HepG2 (cell line): ENCODE data around the gene RNASE11. TPM values are rescaled to one million over a fixed set of nuclear protein-coding genes. Genes with fewer than 3 reads are reported as not detected.

Experiments used
- AHR ChIP-seq: IDR thresholded peaks from 2 replicates; pipeline ENCODE4 v1.6.1; 2018; ENCODE audit warnings: missing genetic modification reagents, missing compliant biosample characterization
- CC2D1A ChIP-seq: sonication (generic); formaldehyde crosslinking; IDR thresholded peaks from 2 replicates; pipeline ENCODE4 v1.8.1; 2023; ENCODE audit warnings: mild to moderate bottlenecking, missing genetic modification reagents
- KLF16 ChIP-seq, 2 experiments: sonication (generic) in 1 of 2; formaldehyde crosslinking in 1 of 2; IDR thresholded peaks; 2 replicates each; pipeline versions ENCODE4 v1.6.1 to v1.8.0; 2016 to 2023; ENCODE audit warnings: missing genetic modification reagents in 2 of 2, missing compliant biosample characterization in 1 of 2
- MZF1 ChIP-seq: sonication (generic); formaldehyde crosslinking; IDR thresholded peaks from 2 replicates; pipeline ENCODE4 v1.8.1; 2023; ENCODE audit warnings: mild to moderate bottlenecking, missing genetic modification reagents, borderline replicate concordance
- NBN ChIP-seq: fragments of 450-650 bp; conservative IDR thresholded peaks from 2 replicates; pipeline ENCODE4 v1.6.1; 2017
- NPAS2 ChIP-seq: sonication (generic); formaldehyde crosslinking; IDR thresholded peaks from 2 replicates; pipeline ENCODE4 v1.8.0; 2022; ENCODE audit warnings: mild to moderate bottlenecking, missing genetic modification reagents, borderline replicate concordance
- PITX1 ChIP-seq: sonication (generic); formaldehyde crosslinking; IDR thresholded peaks from 2 replicates; pipeline ENCODE4 v1.5.1; 2020; ENCODE audit warnings: mild to moderate bottlenecking, missing genetic modification reagents
- REL ChIP-seq: sonication (generic); formaldehyde crosslinking; conservative IDR thresholded peaks from 2 replicates; pipeline ENCODE4 v1.8.0; 2022; ENCODE audit warnings: mild to moderate bottlenecking, missing genetic modification reagents, moderate library complexity
- ZFP90 ChIP-seq: sonication (generic); formaldehyde crosslinking; IDR thresholded peaks from 2 replicates; pipeline ENCODE4 v1.8.0; 2022; ENCODE audit warnings: missing genetic modification reagents, mild to moderate bottlenecking, inconsistent platforms, borderline replicate concordance
- ZMYM4 ChIP-seq: sonication (generic); formaldehyde crosslinking; IDR thresholded peaks from 2 replicates; pipeline ENCODE4 v1.8.1; 2023; ENCODE audit warnings: mild to moderate bottlenecking, missing genetic modification reagents
- ZNF24 ChIP-seq: fragments of 450-650 bp; IDR thresholded peaks from 2 replicates; pipeline ENCODE4 v1.6.1; 2017; ENCODE audit warnings: antibody characterized with exemption, mild to moderate bottlenecking
- ZNF446 ChIP-seq: sonication (generic); formaldehyde crosslinking; IDR thresholded peaks from 2 replicates; pipeline ENCODE4 v1.5.0; 2020; ENCODE audit warnings: mild to moderate bottlenecking, missing genetic modification reagents
- ZNF510 ChIP-seq: sonication (generic); formaldehyde crosslinking; IDR thresholded peaks from 2 replicates; pipeline ENCODE4 v1.4.0; 2020; ENCODE audit warnings: low read depth, mild to moderate bottlenecking, missing genetic modification reagents
- ZNF550 ChIP-seq: sonication (generic); formaldehyde crosslinking; IDR thresholded peaks from 2 replicates; pipeline ENCODE4 v1.4.0; 2020; ENCODE audit warnings: mild to moderate bottlenecking, missing genetic modification reagents, borderline replicate concordance
- ZNF598 ChIP-seq: sonication (generic); formaldehyde crosslinking; IDR thresholded peaks from 2 replicates; pipeline ENCODE4 v1.5.1; 2020; ENCODE audit warnings: mild to moderate bottlenecking, missing genetic modification reagents, borderline replicate concordance
- ZNF614 ChIP-seq: IDR thresholded peaks from 2 replicates; pipeline ENCODE4 v1.6.1; 2018; ENCODE audit warnings: missing biosample characterization, missing genetic modification reagents, inconsistent platforms, borderline replicate concordance
- ZNF839 ChIP-seq: sonication (generic); formaldehyde crosslinking; IDR thresholded peaks from 2 replicates; pipeline ENCODE4 v1.4.0; 2020; ENCODE audit warnings: missing genetic modification reagents, mild to moderate bottlenecking, borderline replicate concordance
- polyA plus RNA-seq, 8 experiments: library from polyadenylated mRNA; depleted of rRNA in 3 of 8; stranded (reverse) in 7 of 8; unstranded in 1 of 8; fragments of >200 nt; fragmentation: Illumina TruSeq in 4 of 8; extraction: Trizol in 4 of 8; gene quantifications; 2 replicates each; pipeline versions ENCODE4 v1.2.1 to v1.2.3, GENCODE V29; 2011 to 2016; ENCODE audit warnings: low read depth in 4 of 8, missing spikeins in 1 of 8, mixed read lengths in 1 of 8; ENCODE audit not compliant: insufficient read depth in 1 of 8
- total RNA-seq, 5 experiments: library from RNA; depleted of rRNA; stranded (reverse); fragments of >200 nt; fragmentation: Illumina TruSeq; extraction: Trizol; gene quantifications; 2 replicates each; pipeline ENCODE4 v1.2.3, GENCODE V29; 2016; ENCODE audit warnings: low read depth in 1 of 5
- TF ChIP-seq, protein P1 (sequence below): sonication (generic); formaldehyde crosslinking; IDR thresholded peaks from 2 replicates; pipeline ENCODE4 v1.5.0; 2020; ENCODE audit warnings: missing genetic modification reagents, mild to moderate bottlenecking, borderline replicate concordance
- TF ChIP-seq, protein P2 (sequence below): sonication (generic); formaldehyde crosslinking; IDR thresholded peaks from 2 replicates; pipeline ENCODE4 v1.4.0; 2020; ENCODE audit warnings: mild to moderate bottlenecking, missing genetic modification reagents, borderline replicate concordance
- TF ChIP-seq, protein P3 (sequence below): sonication (generic); formaldehyde crosslinking; IDR thresholded peaks from 2 replicates; pipeline ENCODE4 v1.4.0; 2020; ENCODE audit warnings: missing genetic modification reagents
- TF ChIP-seq, protein P4 (sequence below): sonication (generic); formaldehyde crosslinking; IDR thresholded peaks from 2 replicates; pipeline ENCODE4 v1.5.1; 2020; ENCODE audit warnings: missing genetic modification reagents, mild to moderate bottlenecking, borderline replicate concordance

The RNASE11 gene
- total and polyA plus RNA-seq, 2 of the 13 experiments (the other 11 are each of a cell fraction or from before 2014, with no cell fraction given), result not detected

DNA sequence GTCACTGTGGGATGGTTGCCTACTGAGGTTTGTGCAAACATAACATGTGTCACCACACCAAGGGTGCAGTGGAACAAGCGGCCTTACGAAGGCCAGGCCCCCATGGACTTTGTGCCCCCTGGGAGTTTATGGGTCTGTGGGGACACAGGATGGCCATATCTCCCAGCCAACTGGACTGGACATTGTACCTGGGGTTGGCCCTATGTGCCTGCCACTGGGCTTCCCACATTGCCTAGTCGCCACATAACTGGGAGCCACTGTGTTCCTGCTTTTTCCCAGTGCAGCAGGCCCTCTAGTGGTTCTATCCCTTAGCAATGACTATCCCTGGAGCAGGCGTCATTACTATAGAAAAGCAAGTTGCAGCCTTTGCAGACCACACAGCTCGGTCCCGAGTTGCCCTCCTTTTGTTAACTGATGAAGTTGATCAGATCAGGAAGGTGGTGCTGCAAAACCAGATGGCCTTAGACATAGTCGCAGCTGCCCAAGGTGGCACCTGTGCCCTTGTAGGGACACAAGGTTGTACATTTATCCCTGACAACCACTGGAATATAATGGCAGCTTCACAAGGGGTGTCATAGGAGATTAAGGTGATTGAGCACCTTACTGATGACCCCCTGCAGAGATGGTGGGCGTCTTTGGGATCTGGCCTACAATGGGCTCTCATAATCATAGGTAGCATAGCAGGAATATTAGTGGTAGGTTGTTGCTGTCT, 18.5 kb upstream of the RNASE11 start (continued):
- TF ChIP-seq MZF1 (no peak), ZNF550 (CRISPR knock-in tag) (no peak), NBN (no peak), CC2D1A (CRISPR knock-in tag) (no peak), KLF16 (CRISPR knock-in tag; IDR thresholded peaks at IDR 0.05) (no peak), AHR (no peak), NPAS2 (CRISPR knock-in tag) (no peak), ZNF839 (no peak), ZNF24 (no peak), ZNF510 (CRISPR knock-in tag) (no peak), REL (CRISPR knock-in tag) (no peak), ZMYM4 (CRISPR knock-in tag) (peak; percentile 91), ZNF446 (no peak), ZFP90 (CRISPR knock-in tag) (peak; percentile 78), ZNF614 (CRISPR knock-in tag) (peak; percentile 25; the same call in 1 of the 2 replicates), PITX1 (CRISPR knock-in tag) (peak; percentile 43; the same call in 1 of the 2 replicates), ZNF598 (CRISPR knock-in tag) (peak; percentile 79; the same call in 1 of the 2 replicates)
- TF ChIP-seq, protein P1, sequence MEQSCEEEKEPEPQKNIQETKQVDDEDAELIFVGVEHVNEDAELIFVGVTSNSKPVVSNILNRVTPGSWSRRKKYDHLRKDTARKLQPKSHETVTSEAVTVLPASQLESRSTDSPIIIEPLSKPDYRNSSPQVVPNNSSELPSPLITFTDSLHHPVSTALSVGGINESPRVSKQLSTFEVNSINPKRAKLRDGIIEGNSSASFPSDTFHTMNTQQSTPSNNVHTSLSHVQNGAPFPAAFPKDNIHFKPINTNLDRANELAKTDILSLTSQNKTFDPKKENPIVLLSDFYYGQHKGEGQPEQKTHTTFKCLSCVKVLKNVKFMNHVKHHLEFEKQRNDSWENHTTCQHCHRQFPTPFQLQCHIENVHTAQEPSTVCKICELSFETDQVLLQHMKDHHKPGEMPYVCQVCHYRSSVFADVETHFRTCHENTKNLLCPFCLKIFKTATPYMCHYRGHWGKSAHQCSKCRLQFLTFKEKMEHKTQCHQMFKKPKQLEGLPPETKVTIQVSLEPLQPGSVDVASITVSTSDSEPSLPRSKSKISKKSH (CRISPR knock-in tag), result peak; percentile 32; the same call in 1 of the 2 replicates
- TF ChIP-seq, protein P2, sequence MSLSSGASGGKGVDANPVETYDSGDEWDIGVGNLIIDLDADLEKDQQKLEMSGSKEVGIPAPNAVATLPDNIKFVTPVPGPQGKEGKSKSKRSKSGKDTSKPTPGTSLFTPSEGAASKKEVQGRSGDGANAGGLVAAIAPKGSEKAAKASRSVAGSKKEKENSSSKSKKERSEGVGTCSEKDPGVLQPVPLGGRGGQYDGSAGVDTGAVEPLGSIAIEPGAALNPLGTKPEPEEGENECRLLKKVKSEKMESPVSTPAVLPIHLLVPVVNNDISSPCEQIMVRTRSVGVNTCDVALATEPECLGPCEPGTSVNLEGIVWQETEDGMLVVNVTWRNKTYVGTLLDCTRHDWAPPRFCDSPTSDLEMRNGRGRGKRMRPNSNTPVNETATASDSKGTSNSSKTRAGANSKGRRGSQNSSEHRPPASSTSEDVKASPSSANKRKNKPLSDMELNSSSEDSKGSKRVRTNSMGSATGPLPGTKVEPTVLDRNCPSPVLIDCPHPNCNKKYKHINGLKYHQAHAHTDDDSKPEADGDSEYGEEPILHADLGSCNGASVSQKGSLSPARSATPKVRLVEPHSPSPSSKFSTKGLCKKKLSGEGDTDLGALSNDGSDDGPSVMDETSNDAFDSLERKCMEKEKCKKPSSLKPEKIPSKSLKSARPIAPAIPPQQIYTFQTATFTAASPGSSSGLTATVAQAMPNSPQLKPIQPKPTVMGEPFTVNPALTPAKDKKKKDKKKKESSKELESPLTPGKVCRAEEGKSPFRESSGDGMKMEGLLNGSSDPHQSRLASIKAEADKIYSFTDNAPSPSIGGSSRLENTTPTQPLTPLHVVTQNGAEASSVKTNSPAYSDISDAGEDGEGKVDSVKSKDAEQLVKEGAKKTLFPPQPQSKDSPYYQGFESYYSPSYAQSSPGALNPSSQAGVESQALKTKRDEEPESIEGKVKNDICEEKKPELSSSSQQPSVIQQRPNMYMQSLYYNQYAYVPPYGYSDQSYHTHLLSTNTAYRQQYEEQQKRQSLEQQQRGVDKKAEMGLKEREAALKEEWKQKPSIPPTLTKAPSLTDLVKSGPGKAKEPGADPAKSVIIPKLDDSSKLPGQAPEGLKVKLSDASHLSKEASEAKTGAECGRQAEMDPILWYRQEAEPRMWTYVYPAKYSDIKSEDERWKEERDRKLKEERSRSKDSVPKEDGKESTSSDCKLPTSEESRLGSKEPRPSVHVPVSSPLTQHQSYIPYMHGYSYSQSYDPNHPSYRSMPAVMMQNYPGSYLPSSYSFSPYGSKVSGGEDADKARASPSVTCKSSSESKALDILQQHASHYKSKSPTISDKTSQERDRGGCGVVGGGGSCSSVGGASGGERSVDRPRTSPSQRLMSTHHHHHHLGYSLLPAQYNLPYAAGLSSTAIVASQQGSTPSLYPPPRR (CRISPR knock-in tag), result peak; percentile 56; the same call in 1 of the 2 replicates
- TF ChIP-seq, protein P3, sequence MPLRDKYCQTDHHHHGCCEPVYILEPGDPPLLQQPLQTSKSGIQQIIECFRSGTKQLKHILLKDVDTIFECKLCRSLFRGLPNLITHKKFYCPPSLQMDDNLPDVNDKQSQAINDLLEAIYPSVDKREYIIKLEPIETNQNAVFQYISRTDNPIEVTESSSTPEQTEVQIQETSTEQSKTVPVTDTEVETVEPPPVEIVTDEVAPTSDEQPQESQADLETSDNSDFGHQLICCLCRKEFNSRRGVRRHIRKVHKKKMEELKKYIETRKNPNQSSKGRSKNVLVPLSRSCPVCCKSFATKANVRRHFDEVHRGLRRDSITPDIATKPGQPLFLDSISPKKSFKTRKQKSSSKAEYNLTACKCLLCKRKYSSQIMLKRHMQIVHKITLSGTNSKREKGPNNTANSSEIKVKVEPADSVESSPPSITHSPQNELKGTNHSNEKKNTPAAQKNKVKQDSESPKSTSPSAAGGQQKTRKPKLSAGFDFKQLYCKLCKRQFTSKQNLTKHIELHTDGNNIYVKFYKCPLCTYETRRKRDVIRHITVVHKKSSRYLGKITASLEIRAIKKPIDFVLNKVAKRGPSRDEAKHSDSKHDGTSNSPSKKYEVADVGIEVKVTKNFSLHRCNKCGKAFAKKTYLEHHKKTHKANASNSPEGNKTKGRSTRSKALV (CRISPR knock-in tag), result peak; percentile 82; the same call in 1 of the 2 replicates
- TF ChIP-seq, protein P4, sequence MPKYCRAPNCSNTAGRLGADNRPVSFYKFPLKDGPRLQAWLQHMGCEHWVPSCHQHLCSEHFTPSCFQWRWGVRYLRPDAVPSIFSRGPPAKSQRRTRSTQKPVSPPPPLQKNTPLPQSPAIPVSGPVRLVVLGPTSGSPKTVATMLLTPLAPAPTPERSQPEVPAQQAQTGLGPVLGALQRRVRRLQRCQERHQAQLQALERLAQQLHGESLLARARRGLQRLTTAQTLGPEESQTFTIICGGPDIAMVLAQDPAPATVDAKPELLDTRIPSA (CRISPR knock-in tag), result no peak
